GM12878 (cell line): ENCODE data around the gene CCDC24.

Experiments
- BCL11A ChIP-seq: IDR thresholded peaks from 2 replicates; pipeline ENCODE4 v1.6.1; 2011; ENCODE audit warnings: low read depth, low read length
- CHD1 ChIP-seq: IDR thresholded peaks from 2 replicates; pipeline ENCODE4 v1.6.1; 2012; ENCODE audit warnings: low read depth, low read length, improper control_type of control experiment
- CTCF ChIP-seq, 3 experiments: IDR thresholded peaks in 2 of 3; conservative IDR thresholded peaks in 1 of 3; 2 replicates each; pipeline ENCODE4 v1.5.1; 2011; ENCODE audit warnings: low read depth in 3 of 3, low read length in 3 of 3, mild to moderate bottlenecking in 3 of 3, control low read depth in 2 of 3, moderate library complexity in 2 of 3, inconsistent platforms in 1 of 3, mixed read lengths in 1 of 3; ENCODE audit not compliant: control insufficient read depth in 2 of 3, insufficient read depth in 1 of 3; ENCODE audit errors: extremely low read depth in 1 of 3
- E2F4 ChIP-seq: IDR thresholded peaks from 2 replicates; pipeline ENCODE4 v1.6.1; 2012; ENCODE audit warnings: low read depth, low read length, improper control_type of control experiment
- IRF3 ChIP-seq: fragments of 450-650 bp; IDR thresholded peaks from 2 replicates; pipeline ENCODE4 v1.6.1; 2014; ENCODE audit warnings: mild to moderate bottlenecking
- NFYB ChIP-seq: IDR thresholded peaks from 2 replicates; pipeline ENCODE4 v1.6.1; 2011; ENCODE audit warnings: low read depth, mild to moderate bottlenecking, low read length, improper control_type of control experiment, moderate library complexity; ENCODE audit not compliant: insufficient read depth
- POLR2A ChIP-seq: IDR thresholded peaks from 2 replicates; pipeline ENCODE4 v1.6.1; 2011; ENCODE audit warnings: low read depth, mild to moderate bottlenecking, low read length
- POLR2AphosphoS5 ChIP-seq: IDR thresholded peaks from 2 replicates; pipeline ENCODE4 v1.6.1; 2011; ENCODE audit warnings: mild to moderate bottlenecking, low read length, inconsistent platforms
- RAD21 ChIP-seq: IDR thresholded peaks from 2 replicates; pipeline ENCODE4 v1.6.1; 2011; ENCODE audit warnings: mild to moderate bottlenecking, low read depth, low read length, moderate library complexity; ENCODE audit not compliant: insufficient read depth
- RCOR1 ChIP-seq: conservative IDR thresholded peaks from 2 replicates; pipeline ENCODE4 v1.6.1; 2012; ENCODE audit warnings: low read depth, low read length, improper control_type of control experiment
- RELA ChIP-seq: fragments of 450-650 bp; IDR thresholded peaks from 2 replicates; pipeline ENCODE4 v1.8.0; 2014; ENCODE audit warnings: borderline replicate concordance; ENCODE audit not compliant: partially characterized antibody
- TAF1 ChIP-seq: IDR thresholded peaks from 2 replicates; pipeline ENCODE4 v1.6.1; 2011; ENCODE audit warnings: mild to moderate bottlenecking, low read depth, low read length, borderline replicate concordance
- TF ChIP-seq, protein P1 (sequence below): fragments of 450-650 bp; IDR thresholded peaks from 2 replicates; pipeline ENCODE4 v1.6.1; 2017; ENCODE audit warnings: low read depth, mild to moderate bottlenecking, moderate library complexity

DNA sequence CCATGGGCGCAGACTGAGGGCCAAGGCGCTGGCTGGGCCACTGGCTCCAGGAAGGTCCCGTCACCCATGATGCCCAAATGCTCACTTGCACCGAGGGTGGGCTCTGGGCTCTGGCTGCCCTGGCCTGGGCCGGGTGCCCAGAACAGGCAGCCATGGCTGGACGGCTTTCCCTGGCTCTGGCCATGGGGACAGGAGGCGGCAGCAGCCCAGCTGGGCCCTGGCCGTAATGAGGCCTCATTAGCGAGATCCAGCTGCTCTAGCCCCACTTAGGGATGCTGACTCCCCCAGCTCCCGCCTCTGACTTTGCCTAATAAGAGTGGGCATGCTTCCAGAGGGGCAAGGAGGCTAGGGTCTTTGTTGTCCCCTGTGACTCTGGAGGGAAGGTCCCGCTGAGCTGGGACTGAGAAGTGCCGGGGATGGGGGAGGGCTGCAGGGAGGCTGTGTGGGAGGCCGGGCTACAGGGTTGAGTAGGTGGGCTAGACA is 28.1 kb downstream of the CCDC24 start:
- TF ChIP-seq RCOR1, result no peak
- no peak for TF ChIP-seq POLR2A
- TF ChIP-seq, protein P1, sequence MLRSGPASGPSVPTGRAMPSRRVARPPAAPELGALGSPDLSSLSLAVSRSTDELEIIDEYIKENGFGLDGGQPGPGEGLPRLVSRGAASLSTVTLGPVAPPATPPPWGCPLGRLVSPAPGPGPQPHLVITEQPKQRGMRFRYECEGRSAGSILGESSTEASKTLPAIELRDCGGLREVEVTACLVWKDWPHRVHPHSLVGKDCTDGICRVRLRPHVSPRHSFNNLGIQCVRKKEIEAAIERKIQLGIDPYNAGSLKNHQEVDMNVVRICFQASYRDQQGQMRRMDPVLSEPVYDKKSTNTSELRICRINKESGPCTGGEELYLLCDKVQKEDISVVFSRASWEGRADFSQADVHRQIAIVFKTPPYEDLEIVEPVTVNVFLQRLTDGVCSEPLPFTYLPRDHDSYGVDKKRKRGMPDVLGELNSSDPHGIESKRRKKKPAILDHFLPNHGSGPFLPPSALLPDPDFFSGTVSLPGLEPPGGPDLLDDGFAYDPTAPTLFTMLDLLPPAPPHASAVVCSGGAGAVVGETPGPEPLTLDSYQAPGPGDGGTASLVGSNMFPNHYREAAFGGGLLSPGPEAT, result no peak
- TF ChIP-seq POLR2AphosphoS5, result no peak
- no peak for TF ChIP-seq IRF3
- TF ChIP-seq CTCF (IDR thresholded peaks at IDR 0.05 in 2 of 3, conservative IDR thresholded peaks at IDR 0.05 in 1 of 3; ENCODE audit: control insufficient read depth in 2 of 3, extremely low read depth in 1 of 3, insufficient read depth in 1 of 3, low read depth in 3 of 3, low read length in 3 of 3), result no peak
- no peak for TF ChIP-seq E2F4
- no peak for TF ChIP-seq RAD21
- no peak for TF ChIP-seq BCL11A
- no peak for TF ChIP-seq TAF1
- TF ChIP-seq RELA, result no peak
- no peak for TF ChIP-seq NFYB
- no peak for TF ChIP-seq CHD1
